Measurements from ENCODE around the gene OR2AT4.

GRCh38 chr11:75035911-75036565 lies 60.6 kb downstream of the OR2AT4 start:
- no peak for TF ChIP-seq EZH2 (IDR thresholded peaks at IDR 0.05; ENCODE audit: insufficient read depth, poor library complexity, severe bottlenecking)
- no peak for TF ChIP-seq EZH2phosphoT487 (IDR thresholded peaks at IDR 0.05; ENCODE audit: insufficient read depth, low read depth)

Data from GM23248 (cell line).